T47D (cell line): ENCODE results near the gene CPN2.

Source experiments
- DNase-seq, 2 experiments: peaks; one replicate each; pipeline versions ENCODE4 v3.0.0 to v3.0.0-alpha.2; 2011 to 2012; ENCODE audit warnings: low read depth in 1 of 2, low spot score in 1 of 2
- JUND ChIP-seq: IDR thresholded peaks from 2 replicates; pipeline ENCODE4 v1.6.1; 2012; ENCODE audit warnings: low read depth
- in situ Hi-C: cut with HindIII; loops from 2 replicates; pipeline ENCODE4 v1.10.0; 2016; ENCODE audit warnings: low sequenced_read_pairs, low pct_unique_long_range_greater_than_20kb

The CPN2 gene

DNA sequence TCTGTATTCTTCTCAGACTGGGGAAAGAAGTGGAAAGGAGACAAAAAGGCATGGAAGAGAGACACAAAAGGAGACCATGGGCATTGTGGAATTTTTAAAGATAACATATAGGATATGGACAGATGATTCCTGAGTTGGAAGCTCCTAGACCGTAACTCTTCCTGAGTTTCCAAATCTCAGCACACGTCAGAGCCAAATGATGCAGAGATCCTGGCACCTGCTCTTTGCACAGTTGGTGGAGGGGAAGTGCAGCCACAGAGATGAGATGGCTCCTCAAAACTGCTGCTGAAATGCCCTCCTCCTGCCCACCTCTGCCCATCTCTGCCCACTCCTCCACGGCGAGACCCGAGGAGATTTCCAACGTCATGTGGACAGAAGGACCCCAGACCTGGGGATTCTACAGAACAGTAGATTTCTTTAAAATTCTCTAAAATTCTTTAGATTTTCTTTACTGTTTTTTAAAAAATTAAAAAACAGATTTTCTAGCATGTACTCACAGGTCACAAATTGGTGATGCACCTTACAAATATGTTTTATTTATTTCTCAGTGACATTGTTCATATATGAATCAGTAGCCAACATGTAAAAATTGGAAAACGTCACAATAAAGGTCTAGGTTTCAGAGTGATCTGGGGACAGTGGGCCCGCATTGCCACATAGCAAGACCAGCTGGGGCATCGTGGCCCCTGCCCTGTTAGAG lies 8.1 kb downstream of the CPN2 start:
- in situ Hi-C loops, result no loop called here
- no peak for DNase-seq
- no peak for TF ChIP-seq JUND

DNA sequence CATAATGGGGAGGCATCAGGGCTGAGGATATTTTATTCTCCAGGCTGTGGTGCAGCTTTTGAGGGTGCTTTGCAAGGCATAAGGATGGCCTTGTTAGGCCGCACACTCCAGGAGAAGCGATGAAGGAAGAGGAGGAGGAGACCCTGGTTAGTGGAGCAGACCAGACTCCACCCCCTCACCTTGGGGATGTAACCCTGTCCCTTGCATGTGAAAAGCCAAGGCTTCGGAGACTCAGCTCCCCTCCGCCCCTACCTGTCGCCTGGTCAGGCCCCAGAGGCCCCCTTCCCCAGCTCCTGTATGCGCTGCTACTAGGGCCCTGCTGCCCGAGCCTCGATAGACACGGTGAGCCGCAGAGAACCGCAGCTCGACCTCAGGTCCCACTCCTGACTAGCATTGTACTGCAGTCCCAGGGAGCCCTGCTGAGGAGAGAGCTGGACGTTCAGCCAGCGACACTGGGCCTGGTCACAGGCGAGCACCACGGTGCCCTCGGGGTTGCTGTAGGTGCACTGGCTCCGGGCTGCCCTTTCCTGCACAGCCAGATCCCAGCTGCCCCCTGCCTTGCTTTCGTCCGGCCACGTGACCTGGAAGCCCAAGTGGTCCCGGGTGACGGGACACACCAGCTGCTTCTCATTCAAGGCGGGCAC lies 10.2 kb downstream of the CPN2 start:
- no peak for TF ChIP-seq JUND
- no peak for DNase-seq
- in situ Hi-C loops, result no loop called here

- in situ Hi-C loops, result no loop called here
- no peak for DNase-seq
- no peak for TF ChIP-seq JUND
These were observed 11.3 kb downstream of the CPN2 start for GRCh38 chr3:194339840-194340239.

DNA sequence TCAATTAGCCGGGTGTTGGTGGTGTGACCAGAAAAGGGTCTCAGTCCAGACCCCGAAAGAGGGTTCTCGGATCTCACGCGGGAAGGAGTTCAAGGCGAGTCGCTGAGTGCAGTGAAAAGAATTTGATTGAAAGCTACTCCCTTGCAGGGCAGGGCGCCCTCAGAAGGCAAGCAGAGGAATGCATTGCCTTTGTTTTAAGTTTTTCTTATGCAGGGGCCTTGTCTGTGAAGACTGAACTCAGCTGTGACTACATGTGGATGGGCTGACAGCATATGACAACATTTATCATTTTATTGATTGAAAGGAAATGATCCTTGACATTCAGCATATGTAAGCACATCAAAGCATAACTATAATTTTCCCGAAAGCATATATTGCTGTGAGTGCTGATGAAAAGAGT lies 11.8 kb downstream of the CPN2 start:
- in situ Hi-C loops, result no loop called here
- DNase-seq, result no peak

GRCh38 chr3:194337965-194338753 lies 13.0 kb downstream of the CPN2 start:
- TF ChIP-seq JUND, result no peak
- DNase-seq, result no peak
- in situ Hi-C loops, result no loop called here

More for the DNA sequence above, 11.8 kb downstream of the CPN2 start:
- TF ChIP-seq JUND, result no peak

DNA sequence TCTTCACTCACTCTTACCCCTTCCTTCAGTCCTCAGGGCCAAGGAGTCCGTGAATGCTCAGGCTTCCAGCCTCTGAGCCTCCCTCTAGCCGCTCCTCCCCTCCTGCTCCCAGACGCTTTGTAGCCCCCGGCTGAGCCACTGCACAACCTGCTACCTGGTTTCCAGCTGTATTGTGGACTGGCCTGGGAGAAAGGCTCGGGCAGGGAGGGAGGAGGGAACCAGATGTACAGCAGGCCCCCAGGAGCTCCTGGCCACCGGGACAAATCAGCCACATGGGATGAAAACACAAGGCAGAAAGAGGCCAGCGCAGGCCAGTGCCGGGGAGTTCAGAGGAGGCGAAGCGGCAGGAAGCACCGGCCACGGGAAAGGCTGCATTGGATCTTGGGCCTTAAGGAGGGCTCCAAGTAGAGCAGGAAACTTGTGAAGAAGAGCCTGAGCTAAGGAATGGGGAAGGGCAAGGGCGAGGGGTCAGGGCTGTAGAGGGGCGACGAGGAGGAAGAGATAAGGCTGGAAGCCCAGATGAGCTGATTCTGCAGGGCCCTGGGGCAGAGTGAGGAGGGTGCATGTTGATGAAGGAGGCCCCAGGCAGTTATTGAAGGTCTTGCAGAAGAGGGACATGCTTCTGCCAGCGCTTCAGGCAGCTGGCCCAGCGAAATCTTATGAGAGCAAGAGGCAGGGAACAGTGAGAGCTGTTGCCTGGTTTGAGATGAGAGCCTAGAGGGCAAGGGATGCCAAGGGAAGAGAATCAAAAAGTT lies 14.3 kb downstream of the CPN2 start:
- DNase-seq, result no peak
- TF ChIP-seq JUND, result no peak
- in situ Hi-C loops, result no loop called here

DNA sequence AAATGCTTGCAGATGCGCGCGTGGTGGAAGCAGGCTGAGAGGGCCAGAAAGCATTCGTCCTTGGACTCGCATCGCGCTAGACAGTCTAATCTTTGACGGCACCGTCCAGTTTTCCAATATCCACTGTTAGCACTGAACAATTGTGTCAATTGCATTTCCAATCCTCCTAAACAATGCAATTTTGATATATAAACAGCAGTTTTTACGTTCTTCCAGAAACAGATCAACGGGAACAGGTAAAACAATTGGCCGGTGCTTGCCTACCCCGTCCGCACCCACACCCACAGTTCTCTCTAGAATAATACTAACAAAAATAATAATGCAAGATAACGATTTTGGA lies 17.2 kb downstream of the CPN2 start:
- DNase-seq, result no peak
- no peak for TF ChIP-seq JUND
- in situ Hi-C loops, result no loop called here

DNA sequence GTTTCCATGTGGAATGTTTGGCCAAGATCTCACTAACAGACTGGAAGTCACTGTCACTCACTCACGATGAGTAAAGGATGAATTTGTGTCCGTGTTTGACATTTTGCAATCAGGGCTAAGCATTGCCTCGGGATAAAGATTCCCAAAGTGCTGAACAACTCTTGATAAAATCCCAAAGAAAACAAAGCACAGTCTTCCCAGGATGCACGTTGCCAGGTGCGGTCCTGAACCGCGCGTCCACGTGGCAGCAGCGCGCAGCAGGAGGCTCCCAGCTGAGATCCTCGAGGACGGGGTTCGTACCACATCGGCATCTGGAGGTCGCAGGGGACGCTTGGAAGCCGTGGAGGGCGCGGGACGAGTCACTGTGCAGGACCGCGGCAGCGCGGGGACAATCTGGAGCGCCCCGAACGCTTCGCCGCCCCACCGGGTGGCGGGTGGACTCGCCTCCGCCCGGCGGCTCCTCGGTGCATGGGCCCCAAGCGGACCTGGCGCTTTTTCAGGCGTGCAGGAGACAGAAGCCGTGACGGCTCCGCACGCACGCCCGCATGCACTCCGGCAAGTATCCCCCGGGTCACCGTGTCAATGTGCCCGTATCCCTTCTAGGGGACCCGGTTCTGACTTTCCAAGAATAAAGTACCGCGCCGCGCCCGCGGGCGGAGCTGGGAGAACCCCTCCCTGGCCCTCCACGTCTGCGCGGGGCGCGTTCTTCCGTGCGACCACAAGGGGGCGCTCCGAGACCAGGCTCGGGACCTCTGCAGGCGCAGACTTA lies 17.7 kb downstream of the CPN2 start:
- peak; percentile 86 to 96 for DNase-seq
- no peak for TF ChIP-seq JUND
- in situ Hi-C loops, result no loop called here

DNA sequence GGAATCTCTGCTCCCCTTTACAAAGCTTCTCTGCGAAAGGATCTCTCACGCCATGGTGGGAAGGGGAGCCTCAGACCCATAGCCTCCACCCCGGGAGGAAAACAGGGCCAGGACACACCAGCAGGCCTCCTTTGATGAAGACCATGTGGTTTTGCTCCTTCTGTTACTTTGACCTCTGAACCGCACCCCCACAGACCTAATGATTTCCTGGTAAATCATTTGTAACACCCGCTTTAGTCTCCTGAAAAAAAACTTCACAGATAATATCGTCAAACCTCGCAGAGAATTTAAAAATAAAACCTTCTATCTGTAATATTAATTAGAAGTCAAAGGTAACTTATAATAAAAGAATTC lies 18.3 kb downstream of the CPN2 start:
- DNase-seq, result no peak
- TF ChIP-seq JUND, result no peak
- in situ Hi-C loops, result no loop called here

GRCh38 chr3:194330579-194330978 lies 20.5 kb downstream of the CPN2 start:
- in situ Hi-C loops, result no loop called here
- DNase-seq, result peak; percentile 88 to 93
- TF ChIP-seq JUND, result no peak

GRCh38 chr3:194330160-194330559 lies 21.0 kb downstream of the CPN2 start:
- DNase-seq, result no peak
- in situ Hi-C loops, result no loop called here
- no peak for TF ChIP-seq JUND

DNA sequence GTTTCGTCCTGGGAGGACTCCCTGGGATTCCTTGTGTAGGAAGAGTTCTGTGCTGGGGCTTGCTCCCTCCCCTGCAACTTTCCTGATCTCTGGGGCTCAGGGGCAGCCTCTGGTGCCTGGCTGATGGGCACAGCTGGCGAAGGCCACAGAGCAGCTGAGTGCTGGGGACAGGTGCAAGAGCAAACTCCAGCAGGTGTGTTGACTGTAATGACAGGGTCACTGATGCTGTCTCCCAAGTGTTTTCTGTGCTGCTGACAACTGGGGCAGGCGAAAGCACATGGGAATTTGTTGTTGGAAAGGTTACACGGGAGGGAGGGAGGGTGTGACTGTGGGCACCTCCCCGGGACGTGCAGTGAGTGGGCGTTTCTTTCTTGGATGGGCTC lies 21.6 kb downstream of the CPN2 start:
- in situ Hi-C loops, result no loop called here
- peak in 1 of 2 experiments; percentile 66 for DNase-seq
- TF ChIP-seq JUND, result no peak
